CD4-positive, alpha-beta T cell treated with Interleukin-4 for 4 hours (primary cell): ENCODE measurements around the gene PNMA1.

Experiments used
- DNase-seq: peaks from one replicate; pipeline ENCODE4 v3.0.0-alpha.2; 2020

The PNMA1 gene

GRCh38 chr14:73661872-73662271, 52.3 kb downstream of the PNMA1 start:
- DNase-seq, result no peak
